IPS-NIHi7 (cell line): ENCODE measurements around the gene BLM.
"Not testable (repeated sequence)": the region's sequence is repeated elsewhere in the genome, so short reads cannot be mapped to it uniquely, and the experiment has no call there.

Experiments used
- DNase-seq: peaks from one replicate; pipeline ENCODE4 v3.0.0; 2012; ENCODE audit warnings: mixed read lengths; ENCODE audit errors: extremely low spot score

The BLM gene

GRCh38 chr15:90819850-90820249, 102.7 kb downstream of the BLM start:
- DNase-seq: no peak

- DNase-seq: no peak
Observed at GRCh38 chr15:90820481-90820880, 103.3 kb downstream of the BLM start.

GRCh38 chr15:90822204-90822955, 105.2 kb downstream of the BLM start:
- DNase-seq: no peak

GRCh38 chr15:90823455-90823974, 106.4 kb downstream of the BLM start:
- DNase-seq: no peak

GRCh38 chr15:90825115-90825899, 108.2 kb downstream of the BLM start:
- not testable (repeated sequence) for DNase-seq

GRCh38 chr15:90826206-90826885, 109.2 kb downstream of the BLM start:
- DNase-seq: not testable (repeated sequence)

- DNase-seq: no peak
Observed at GRCh38 chr15:90826886-90827435, 109.8 kb downstream of the BLM start.

GRCh38 chr15:90828111-90828510, 111.0 kb downstream of the BLM start:
- DNase-seq: no peak

GRCh38 chr15:90829126-90829525, 112.0 kb downstream of the BLM start:
- no peak for DNase-seq

GRCh38 chr15:90829942-90830440, 112.8 kb downstream of the BLM start:
- DNase-seq: no peak

- no peak for DNase-seq
Observed at GRCh38 chr15:90834626-90835025, 117.5 kb downstream of the BLM start.

- DNase-seq: no peak
Observed at GRCh38 chr15:90836296-90836871, 119.2 kb downstream of the BLM start.

- DNase-seq: no peak
Observed at GRCh38 chr15:90837094-90837493, 119.9 kb downstream of the BLM start.

GRCh38 chr15:90838139-90838538, 121.0 kb downstream of the BLM start:
- no peak for DNase-seq

- no peak for DNase-seq
Observed at GRCh38 chr15:90838544-90838943, 121.4 kb downstream of the BLM start.

GRCh38 chr15:90839187-90840071, 122.3 kb downstream of the BLM start:
- DNase-seq: peak; percentile 84

GRCh38 chr15:90840157-90840855, 123.2 kb downstream of the BLM start:
- no peak for DNase-seq

- no peak for DNase-seq
Observed at GRCh38 chr15:90840954-90841353, 123.8 kb downstream of the BLM start.

GRCh38 chr15:90844696-90845095, 127.5 kb downstream of the BLM start:
- DNase-seq: no peak
